ENCODE measurements around the gene POFUT2.

Gene POFUT2

DNA sequence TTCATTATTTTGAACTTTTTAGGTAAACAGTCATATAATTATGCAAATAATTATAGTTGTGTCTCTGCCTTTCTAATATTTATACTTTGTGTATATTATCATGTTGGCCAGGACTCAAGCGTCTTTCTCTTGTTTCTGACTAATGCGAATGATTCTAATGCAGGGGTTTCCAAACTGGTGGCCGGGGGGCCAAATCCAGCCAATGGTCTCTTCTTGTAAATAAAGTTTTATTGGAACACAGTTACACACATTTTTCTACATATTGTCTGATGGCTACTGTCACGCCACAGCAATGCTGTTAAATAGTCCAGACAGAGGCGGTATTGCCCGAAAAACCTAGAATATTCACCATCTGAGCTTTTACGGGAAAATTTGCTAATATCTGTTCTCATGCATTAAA, 8.9 kb upstream of the POFUT2 start:
- DNase-seq, result no peak

GRCh38 chr21:45295576-45296365, 8.1 kb upstream of the POFUT2 start:
- no peak for DNase-seq

GRCh38 chr21:45294509-45295291, 7.0 kb upstream of the POFUT2 start:
- no peak for DNase-seq

- no peak for DNase-seq
Observed at GRCh38 chr21:45293726-45294401, 6.2 kb upstream of the POFUT2 start.

DNA sequence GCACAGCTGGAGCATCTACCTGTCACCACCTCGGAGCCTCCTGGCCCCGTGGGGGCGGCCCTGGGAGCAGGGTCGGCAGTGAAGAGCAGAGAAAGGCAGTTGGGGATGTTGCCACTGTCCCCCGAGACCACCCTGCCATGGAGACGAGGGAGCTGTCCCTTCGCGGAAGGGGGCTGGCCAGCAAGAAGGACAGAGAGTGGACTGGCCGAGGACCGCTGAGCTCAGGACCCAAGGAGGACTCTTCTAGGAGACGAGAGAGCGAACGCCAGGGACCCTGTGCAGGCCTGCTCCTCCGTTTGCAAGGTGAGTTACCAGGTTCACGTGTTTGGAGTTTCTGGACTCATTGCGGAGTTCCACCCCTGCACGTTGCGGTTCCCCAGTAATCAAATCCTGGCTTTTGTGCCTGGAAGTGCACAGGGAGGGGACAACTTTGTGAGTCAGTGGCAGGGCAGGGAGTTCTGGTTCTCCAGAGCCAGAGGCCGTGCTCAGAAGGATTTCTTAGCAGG, 5.6 kb upstream of the POFUT2 start:
- no peak for DNase-seq

GRCh38 chr21:45292399-45293219, 4.9 kb upstream of the POFUT2 start:
- peak; percentile 67 for DNase-seq

DNA sequence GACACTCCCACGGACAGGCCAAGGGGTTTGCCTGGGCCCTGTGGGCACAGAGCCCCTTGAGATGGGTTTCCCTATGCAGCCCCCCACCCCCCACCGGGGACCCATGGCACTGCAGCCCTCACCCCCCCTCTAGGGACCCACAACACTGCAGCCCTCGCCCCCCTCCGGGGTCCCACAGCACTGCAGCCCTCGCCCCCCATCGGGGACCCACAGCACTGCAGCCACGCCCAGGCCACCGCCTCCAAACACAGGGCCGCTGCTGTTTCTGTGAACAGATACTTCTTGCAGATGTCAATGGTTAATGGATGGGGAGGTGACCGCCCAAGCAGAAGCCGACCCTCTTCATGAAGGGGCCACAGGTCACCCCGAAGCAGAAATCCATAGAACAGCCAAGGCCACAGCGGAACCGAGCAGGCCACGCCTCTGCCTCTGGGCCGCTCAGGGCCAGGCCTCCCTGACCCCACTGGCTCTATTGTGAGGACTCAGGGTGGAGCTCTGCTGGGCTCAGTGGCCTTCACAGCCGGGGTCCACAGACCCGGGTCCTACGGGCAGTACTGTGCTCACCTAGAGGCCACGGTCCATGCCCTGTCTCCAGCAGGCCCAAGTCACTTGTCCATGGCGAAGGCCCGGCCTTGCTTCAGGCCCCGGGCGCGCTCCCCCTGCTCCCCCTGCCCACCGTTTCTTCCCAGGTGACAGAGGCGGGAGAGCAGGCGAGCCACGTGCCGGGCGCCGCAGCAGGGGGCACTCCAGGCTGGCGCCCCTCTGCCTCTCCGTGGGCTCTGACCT, 4.1 kb upstream of the POFUT2 start:
- DNase-seq, result no peak

GRCh38 chr21:45290948-45291612, 3.4 kb upstream of the POFUT2 start:
- DNase-seq, result no peak

- DNase-seq, result no peak
Observed at GRCh38 chr21:45289655-45290515, 2.2 kb upstream of the POFUT2 start.

DNA sequence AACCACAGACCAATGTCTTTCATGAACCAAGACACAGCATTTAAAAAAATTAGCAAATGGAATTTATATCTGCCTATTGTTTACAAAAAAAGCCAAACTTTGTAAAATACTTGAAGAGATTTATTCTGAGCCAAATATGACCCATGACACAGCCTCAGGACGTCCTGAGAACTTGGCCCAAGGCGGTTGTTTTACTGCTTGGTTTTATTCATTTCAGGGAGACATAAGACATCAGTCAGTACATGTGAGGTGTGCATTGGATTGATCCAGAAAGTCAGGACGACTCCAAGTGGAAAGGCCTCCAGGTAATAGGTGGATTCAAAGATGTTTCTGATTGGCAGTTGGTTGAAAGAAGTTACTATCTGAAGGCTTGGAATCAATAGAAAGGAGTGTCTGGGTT, 1.4 kb upstream of the POFUT2 start:
- DNase-seq, result no peak

GRCh38 chr21:45288441-45288841, 746 bp upstream of the POFUT2 start:
- DNase-seq, result no peak

DNA sequence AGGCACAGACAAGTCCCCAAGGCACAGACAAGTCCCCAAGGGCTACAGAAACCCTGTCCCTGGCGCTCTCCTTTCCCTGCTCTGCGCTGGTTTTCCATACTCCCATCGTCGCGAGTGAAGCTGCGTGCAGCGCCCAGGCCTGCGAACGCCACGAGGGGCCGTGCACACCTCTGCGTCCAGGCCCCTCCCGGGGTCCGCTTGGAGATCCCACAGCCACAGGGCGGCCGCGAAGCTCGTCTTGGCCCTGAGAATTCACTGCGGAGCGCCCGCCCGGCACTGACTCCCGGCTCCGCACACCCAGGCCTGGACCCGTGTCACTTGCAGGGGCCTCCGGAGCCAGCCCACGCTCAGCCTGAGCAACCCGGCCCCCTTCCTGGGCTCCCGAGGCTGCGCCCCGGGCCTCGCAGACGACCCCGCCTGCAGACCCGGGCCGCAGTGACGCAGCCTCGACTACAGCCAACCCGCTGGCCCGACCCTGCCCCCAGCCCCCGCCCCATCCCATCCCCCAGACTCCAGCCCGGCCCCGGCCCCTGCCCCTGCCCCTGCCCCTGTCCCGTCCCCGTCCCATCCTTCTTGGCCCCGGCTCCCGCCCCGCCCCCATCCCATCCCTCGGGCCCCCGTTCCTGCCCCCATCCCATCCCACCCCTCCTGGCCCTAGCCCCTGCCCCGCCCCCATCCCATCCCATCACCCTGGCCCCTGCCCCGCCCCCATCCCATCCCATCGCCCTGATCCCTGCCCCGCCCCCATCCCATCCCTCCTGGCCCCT, 841 bp downstream of the POFUT2 start:
- DNase-seq, result no peak

DNA sequence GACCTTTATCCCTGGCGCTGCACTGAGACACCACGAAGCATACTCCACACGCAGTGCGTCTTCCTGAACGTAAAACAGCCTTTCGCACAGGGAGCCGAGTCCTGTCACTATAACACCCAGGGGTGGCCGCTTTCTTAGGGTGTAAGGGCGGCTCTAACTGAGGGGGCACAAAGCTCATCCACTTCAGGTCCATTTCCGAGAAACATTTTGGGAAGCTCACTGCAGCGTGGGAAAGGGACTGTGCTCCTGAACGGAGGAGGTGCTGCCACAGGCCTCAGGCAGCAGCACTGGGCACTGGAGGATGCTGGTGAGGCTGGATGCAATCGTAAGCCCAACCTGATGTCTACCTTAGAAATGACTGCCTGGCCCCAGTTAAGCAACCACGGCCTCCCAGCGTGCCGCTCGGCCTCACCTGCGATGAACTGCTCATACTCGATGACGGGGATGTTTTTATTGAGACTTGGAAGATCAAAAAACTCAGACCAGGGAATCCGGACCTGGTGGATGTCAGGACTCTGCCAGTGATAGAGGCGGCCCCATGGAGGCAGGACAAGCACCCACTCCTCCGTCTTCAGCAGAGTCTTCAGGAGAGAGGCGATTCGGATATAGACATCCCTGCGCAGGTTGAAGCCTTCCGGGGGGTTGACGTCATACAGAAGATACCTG, 2.3 kb downstream of the POFUT2 start:
- no peak for DNase-seq

GRCh38 chr21:45284456-45284741, 3.3 kb downstream of the POFUT2 start:
- DNase-seq, result no peak

DNA sequence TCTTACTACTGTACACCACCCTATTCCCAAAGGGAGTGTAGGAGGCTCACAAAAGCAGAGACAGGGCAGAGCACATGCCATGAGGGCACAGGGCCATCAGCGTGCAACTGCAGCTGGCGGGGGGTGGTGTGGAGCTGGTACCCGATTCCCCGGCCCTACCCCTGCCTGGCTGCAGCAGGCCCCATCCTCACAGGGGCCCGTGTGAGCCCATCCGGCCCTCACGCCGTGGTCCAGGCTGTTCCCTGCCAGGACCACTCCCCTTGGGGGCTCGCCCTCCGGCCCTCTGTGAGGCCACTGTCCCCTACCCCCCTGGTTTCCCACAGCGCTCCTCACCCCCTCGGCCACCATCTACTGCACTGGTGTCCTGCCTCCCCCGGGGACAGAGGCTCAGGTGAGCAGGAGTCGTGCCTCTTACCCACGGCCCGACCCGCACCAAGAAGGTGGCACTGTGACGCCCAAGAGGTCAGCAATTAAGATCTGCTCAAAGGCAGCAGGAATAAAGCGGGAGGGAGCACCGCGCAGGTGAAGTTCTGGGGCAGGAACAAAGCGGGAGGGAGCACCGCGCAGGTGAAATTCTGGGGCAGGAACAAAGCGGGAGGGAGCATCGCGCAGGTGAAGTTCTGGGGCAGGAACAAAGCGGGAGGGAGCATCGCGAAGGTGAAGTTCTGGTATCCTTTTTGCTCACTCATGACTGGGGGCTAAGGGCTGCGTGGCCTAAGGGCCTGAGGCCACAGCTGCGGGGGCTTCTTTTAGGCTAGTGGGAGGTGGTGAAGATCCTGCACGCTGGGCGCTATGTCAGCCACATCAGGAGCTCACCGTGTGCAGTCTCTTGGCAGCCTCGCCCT, 3.9 kb downstream of the POFUT2 start:
- DNase-seq, result no peak

DNA sequence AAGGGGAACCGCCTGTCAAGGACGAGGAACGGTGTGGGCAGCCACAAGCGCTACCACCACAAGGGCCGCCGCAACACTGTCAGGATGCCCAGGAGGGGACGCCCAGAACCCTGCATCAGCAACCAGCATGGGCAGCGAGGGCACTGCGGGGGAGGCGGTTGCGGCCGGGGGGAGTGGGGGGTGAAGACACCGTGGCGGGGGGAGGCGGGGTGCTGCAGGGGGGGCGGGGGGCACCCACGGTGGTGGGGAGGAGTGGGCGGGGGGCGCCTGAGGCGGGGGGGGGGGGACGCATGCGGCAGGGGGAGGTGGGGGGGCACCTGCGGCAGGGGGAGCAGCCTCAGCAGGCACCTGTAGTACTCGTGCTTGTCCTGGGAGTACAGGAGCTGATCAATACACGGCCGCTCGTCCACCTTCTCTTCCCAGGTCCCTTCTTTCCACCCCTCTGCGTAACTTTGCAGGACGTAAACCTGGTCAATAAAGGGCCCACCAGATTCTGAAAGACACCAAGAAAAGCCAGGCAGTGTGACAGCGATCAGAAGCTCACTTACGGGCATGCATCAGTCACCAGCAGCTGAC, 4.6 kb downstream of the POFUT2 start:
- no peak for DNase-seq

DNA sequence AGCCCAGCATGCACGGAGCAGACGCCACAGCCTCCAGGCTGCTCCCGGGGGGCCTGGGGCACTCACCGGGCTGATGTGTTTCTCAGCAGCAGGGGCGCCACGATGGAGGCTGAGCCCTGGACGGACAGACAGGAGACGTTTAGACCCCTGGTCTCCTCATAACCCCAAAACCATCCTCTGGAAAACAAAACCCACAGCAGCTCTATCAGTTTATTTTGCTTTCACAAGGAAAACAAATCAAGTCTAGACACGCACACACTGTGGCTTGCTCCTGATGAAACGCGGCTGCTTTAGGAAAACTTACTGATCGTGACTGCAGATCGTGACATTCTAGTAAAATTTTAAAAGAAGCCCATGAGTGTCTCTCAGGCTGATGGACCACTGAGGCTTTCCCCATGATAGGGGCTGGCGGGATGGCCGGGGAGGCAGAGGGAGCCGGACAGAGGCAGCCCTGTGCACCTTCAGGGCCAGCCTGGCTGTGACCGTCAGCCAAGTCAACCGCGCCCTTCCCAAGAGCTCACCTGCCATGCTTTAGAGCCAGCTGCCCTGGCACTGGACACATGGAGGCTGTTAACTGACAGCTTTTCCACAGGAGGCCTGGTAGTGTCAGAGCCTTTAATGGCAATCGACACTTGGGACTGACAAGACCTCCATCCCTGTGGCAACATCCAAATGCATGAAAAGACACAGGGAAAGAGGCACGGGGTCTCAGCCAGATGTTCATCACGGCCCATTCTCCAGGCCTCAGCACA, 5.2 kb downstream of the POFUT2 start:
- no peak for DNase-seq

Measured in NCI-H146 (cell line).